GM12878 (cell line): ENCODE data around the gene NHERF2. TPM values are rescaled to one million over a fixed set of nuclear protein-coding genes. Genes with fewer than 3 reads are reported as not detected.

Source experiments
- ATAC-seq: fragments of 200-7000 bp; cut with Tn5 transposase; 3 replicates; pipeline ENCODE4 v1.9.1; 2020; ENCODE audit warnings: mild to moderate bottlenecking, moderate library complexity
- BruUV-seq: library from RNA; stranded (reverse); fragments of 400-500 nt; replicated peaks from 2 replicates; lab custom pipeline; 2021; lab: Mats Ljungman, UMichigan
- CTCF ChIA-PET: fragments of 300-600 bp; sonication (Branson Sonifier 250); formaldehyde crosslinking; extraction: SDS; loops from one replicate; lab custom pipeline; 2021; ENCODE audit warnings: inconsistent platforms; lab: Yijun Ruan, JAX
- POLR2A ChIA-PET: fragments of 350-600 bp; formaldehyde crosslinking; extraction: SDS; loops from one replicate; lab custom pipeline; 2021; ENCODE audit warnings: inconsistent platforms; lab: Charles Lee
- RAD21 ChIA-PET: fragments of 300-600 bp; sonication (Branson Sonifier 250); formaldehyde crosslinking; loops from one replicate; lab custom pipeline; 2023; ENCODE audit warnings: antibody characterized with exemption; ENCODE audit not compliant: unreplicated experiment; lab: Charles Lee
- SMC1A ChIA-PET: fragments of 300-600 bp; sonication (Branson Sonifier 250); formaldehyde crosslinking; loops from one replicate; lab custom pipeline; 2023; ENCODE audit not compliant: unreplicated experiment, uncharacterized antibody; lab: Charles Lee
- DNase-seq: peaks from one replicate; pipeline ENCODE4 v3.0.0-alpha.2; 2011; ENCODE audit warnings: low read depth, low spot score
- FAIRE-seq: peaks from 3 replicates; lab custom pipeline; 2011; peaks lifted over from hg19 to GRCh38; lab: Jason Lieb, UNC
- H2AFZ ChIP-seq: 2 replicates; pipeline ENCODE4 v1.6.0; 2011; ENCODE audit warnings: low read depth, low read length, control low read depth; ENCODE audit not compliant: control insufficient read depth
- H3K27ac ChIP-seq: 2 replicates; pipeline ENCODE4 v1.5.1; 2011; ENCODE audit warnings: control low read depth; ENCODE audit not compliant: control insufficient read depth, insufficient read depth
- H3K27me3 ChIP-seq, 2 experiments: replicated peaks in 1 of 2; 2 replicates each; pipeline versions ENCODE4 v1.6.0 to v1.6.1; 2011; ENCODE audit warnings: low read length in 1 of 2; ENCODE audit not compliant: control insufficient read depth in 2 of 2, insufficient read depth in 2 of 2
- H3K36me3 ChIP-seq, 2 experiments: 2 replicates each; pipeline ENCODE4 v1.5.1; 2011; ENCODE audit warnings: low read length in 1 of 2; ENCODE audit not compliant: control insufficient read depth in 2 of 2, insufficient read depth in 2 of 2
- H3K4me1 ChIP-seq: 2 replicates; pipeline ENCODE4 v1.6.1; 2011; ENCODE audit warnings: mild to moderate bottlenecking, low read length, moderate library complexity, mixed read lengths; ENCODE audit not compliant: control insufficient read depth, insufficient read depth
- H3K4me2 ChIP-seq: 2 replicates; pipeline ENCODE4 v1.6.0; 2011; ENCODE audit warnings: control low read depth; ENCODE audit not compliant: control insufficient read depth, insufficient read depth
- H3K4me3 ChIP-seq: fragments of 200-600 bp; sonication (generic); 2 replicates; pipeline ENCODE4 v1.5.1; 2016
- H3K79me2 ChIP-seq: 2 replicates; pipeline ENCODE4 v1.6.0; 2011; ENCODE audit warnings: low read length; ENCODE audit not compliant: control insufficient read depth, insufficient read depth
- H3K9ac ChIP-seq: 2 replicates; pipeline ENCODE4 v1.8.0; 2011; ENCODE audit warnings: low read length, control low read depth, mixed read lengths; ENCODE audit not compliant: control insufficient read depth, insufficient read depth
- H3K9me3 ChIP-seq: replicated peaks from 3 replicates; pipeline ENCODE4 v1.5.1; 2011; ENCODE audit warnings: mild to moderate bottlenecking, low read length; ENCODE audit not compliant: control insufficient read depth, insufficient read depth
- H4K20me1 ChIP-seq: 2 replicates; pipeline ENCODE4 v1.6.0; 2011; ENCODE audit not compliant: control insufficient read depth, insufficient read depth
- BACH1 ChIP-seq: fragments of 450-650 bp; IDR thresholded peaks from 2 replicates; pipeline ENCODE4 v1.6.1; 2017; ENCODE audit warnings: mild to moderate bottlenecking, borderline replicate concordance
- CBFB ChIP-seq: IDR thresholded peaks from 2 replicates; pipeline ENCODE4 v1.6.1; 2016; ENCODE audit warnings: antibody characterized with exemption, low read depth
- CREB1 ChIP-seq: IDR thresholded peaks from 2 replicates; pipeline ENCODE4 v1.6.1; 2012; ENCODE audit warnings: low read depth, mild to moderate bottlenecking, inconsistent platforms
- CREM ChIP-seq: IDR thresholded peaks from 2 replicates; pipeline ENCODE4 v1.6.1; 2014; ENCODE audit warnings: antibody characterized with exemption, low read depth
- CTCF ChIP-seq, 3 experiments: IDR thresholded peaks in 2 of 3; conservative IDR thresholded peaks in 1 of 3; 2 replicates each; pipeline ENCODE4 v1.5.1; 2011; ENCODE audit warnings: low read depth in 3 of 3, low read length in 3 of 3, mild to moderate bottlenecking in 3 of 3, control low read depth in 2 of 3, moderate library complexity in 2 of 3, inconsistent platforms in 1 of 3, mixed read lengths in 1 of 3; ENCODE audit not compliant: control insufficient read depth in 2 of 3, insufficient read depth in 1 of 3; ENCODE audit errors: extremely low read depth in 1 of 3
- ELK1 ChIP-seq: IDR thresholded peaks from 2 replicates; pipeline ENCODE4 v1.6.1; 2012; ENCODE audit warnings: low read depth, low read length, improper control_type of control experiment
- MTA2 ChIP-seq: fragments of 450-650 bp; IDR thresholded peaks from 2 replicates; pipeline ENCODE4 v1.6.1; 2016; ENCODE audit warnings: low read depth, mild to moderate bottlenecking, moderate library complexity
- NBN ChIP-seq: fragments of 450-650 bp; IDR thresholded peaks from 2 replicates; pipeline ENCODE4 v1.6.1; 2016
- NFIC ChIP-seq: IDR thresholded peaks from 2 replicates; pipeline ENCODE4 v1.6.1; 2012; ENCODE audit warnings: low read depth, mild to moderate bottlenecking, inconsistent platforms, low read length, moderate library complexity
- POLR2A ChIP-seq: IDR thresholded peaks from 2 replicates; pipeline ENCODE4 v1.6.1; 2011; ENCODE audit warnings: low read depth, mild to moderate bottlenecking, low read length
- RCOR1 ChIP-seq: conservative IDR thresholded peaks from 2 replicates; pipeline ENCODE4 v1.6.1; 2012; ENCODE audit warnings: low read depth, low read length, improper control_type of control experiment
- YBX1 ChIP-seq: fragments of 450-650 bp; IDR thresholded peaks from 2 replicates; pipeline ENCODE4 v1.6.1; 2016; ENCODE audit warnings: antibody characterized with exemption
- YY1 ChIP-seq: IDR thresholded peaks from 2 replicates; pipeline ENCODE4 v1.6.1; 2011; ENCODE audit warnings: low read depth, mild to moderate bottlenecking, low read length
- ZBED1 ChIP-seq: IDR thresholded peaks from 2 replicates; pipeline ENCODE4 v1.6.1; 2016; ENCODE audit warnings: borderline replicate concordance
- ZBTB11 ChIP-seq: fragments of 450-650 bp; formaldehyde crosslinking; IDR thresholded peaks from 2 replicates; pipeline ENCODE4 v1.5.0; 2022; ENCODE audit warnings: mild to moderate bottlenecking, missing genetic modification characterization
- WGBS: methylation state at CpG from one replicate; pipeline ENCODE4 v1.1.6; 2016; ENCODE audit warnings: low lambda C conversion rate; ENCODE audit not compliant: insufficient replicate concordance, insufficient coverage; ENCODE audit errors: missing lambda C conversion rate; 5-methylcytosine and 5-hydroxymethylcytosine counted together
- in situ Hi-C: fragments of 300-500 bp; cut with MboI; formaldehyde crosslinking; loops from 9 replicates; pipeline ENCODE4 v1.14.3; 2018; ENCODE audit warnings: mixed read lengths
- intact Hi-C: fragments of 100-400 bp; cut with micrococcal nuclease; formaldehyde crosslinking; loops from one replicate; pipeline ENCODE4 v1.14.2; 2022; ENCODE audit not compliant: unreplicated experiment
- polyA plus RNA-seq, 11 experiments: library from polyadenylated mRNA; depleted of rRNA in 4 of 11; unstranded in 6 of 11; stranded (reverse) in 5 of 11; fragments of >200 nt; fragmentation: Nextera tagmentation in 4 of 11; fragmentation: Illumina TruSeq in 1 of 11; extraction: Ambion mirVana in 4 of 11; extraction: Trizol in 1 of 11; gene quantifications; 1 replicate in 1 of 11; 2 replicates in 10 of 11; pipeline versions ENCODE4 v1.2.1 to v1.2.3, GENCODE V29; 2011 to 2016; ENCODE audit warnings: inconsistent platforms in 2 of 11, missing spikeins in 2 of 11, low read depth in 1 of 11
- total RNA-seq, 4 experiments: library from RNA; depleted of rRNA in 3 of 4; stranded (reverse); fragments of >200 nt in 3 of 4; fragmentation: Illumina TruSeq in 1 of 4; extraction: Trizol in 1 of 4; gene quantifications; 2 replicates each; pipeline versions ENCODE4 v1.2.1 to v1.2.3, GENCODE V29; 2013 to 2021
- TF ChIP-seq, protein P1 (sequence below): fragments of 450-650 bp; IDR thresholded peaks from 2 replicates; pipeline ENCODE4 v1.6.1; 2017; ENCODE audit warnings: mild to moderate bottlenecking

NHERF2 gene
- total and polyA plus RNA-seq, 10 of the 15 experiments (the other 5 are each of a cell fraction or from before 2014, with no cell fraction given): 0.05 to 0.31 (median 0.08) TPM; not detected in 4

DNA sequence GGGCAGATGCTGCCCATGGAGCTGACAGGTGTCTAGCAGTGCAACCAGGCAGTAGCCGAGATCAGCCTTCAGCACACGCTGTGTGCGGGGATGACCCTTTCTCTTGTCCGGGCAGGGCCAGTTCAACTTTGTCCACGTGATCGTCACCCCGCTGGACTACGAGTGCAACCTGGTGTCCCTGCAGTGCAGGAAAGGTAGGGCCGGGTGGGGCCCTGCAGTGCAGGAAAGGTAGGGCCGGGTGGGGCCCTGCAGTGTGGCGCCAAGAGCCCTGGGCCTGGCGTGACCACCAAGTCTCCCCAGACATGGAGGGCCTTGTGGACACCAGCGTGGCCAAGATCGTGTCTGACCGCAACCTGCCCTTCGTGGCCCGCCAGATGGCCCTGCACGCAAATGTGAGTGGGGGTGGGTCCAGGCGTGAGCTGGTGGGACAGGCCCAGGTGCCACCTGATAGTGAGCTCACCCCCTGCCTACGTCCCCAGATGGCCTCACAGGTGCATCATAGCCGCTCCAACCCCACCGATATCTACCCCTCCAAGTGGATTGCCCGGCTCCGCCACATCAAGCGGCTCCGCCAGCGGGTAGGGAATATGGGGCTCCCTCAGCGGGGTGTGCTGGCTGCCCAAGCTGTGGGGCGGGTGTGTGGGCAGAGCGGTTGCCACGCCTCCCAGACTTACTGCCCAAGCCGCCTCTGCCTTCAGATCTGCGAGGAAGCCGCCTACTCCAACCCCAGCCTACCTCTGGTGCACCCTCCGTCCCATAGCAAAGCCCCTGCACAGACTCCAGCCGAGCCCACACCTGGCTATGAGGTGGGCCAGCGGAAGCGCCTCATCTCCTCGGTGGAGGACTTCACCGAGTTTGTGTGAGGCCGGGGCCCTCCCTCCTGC, 61.3 kb downstream of the NHERF2 start:
- no peaks in the 10 kb centered on the region for H4K20me1 ChIP-seq
- peaks cover 0 to 6% of the 10 kb centered on the region in 2 experiments; a peak in 3 of 4 replicates for H3K36me3 ChIP-seq
- no TSS peak for BruUV-seq
- no peak overlapping the region for H3K4me3 ChIP-seq
- in situ Hi-C loops (loop anchor here (10.0 kb wide), 1 partner anchor 57 kb away; the partner anchor contains the start of gene RAB26), intact Hi-C loops (no loop called here)
- SMC1A ChIA-PET: no interaction called here
- FAIRE-seq: no peak
- H3K9me3 ChIP-seq: no peaks in the 10 kb centered on the region
- H3K4me1 ChIP-seq: no peaks in the 10 kb centered on the region
- ATAC-seq: no peak
- no peak for TF ChIP-seq POLR2A
- no peak for TF ChIP-seq ZBED1
- no peak for TF ChIP-seq RCOR1
- TF ChIP-seq MTA2: no peak
- no peak for TF ChIP-seq YBX1
- TF ChIP-seq ELK1: no peak
- TF ChIP-seq CBFB: no peak
- no peak for TF ChIP-seq CREB1
- TF ChIP-seq, protein P1, sequence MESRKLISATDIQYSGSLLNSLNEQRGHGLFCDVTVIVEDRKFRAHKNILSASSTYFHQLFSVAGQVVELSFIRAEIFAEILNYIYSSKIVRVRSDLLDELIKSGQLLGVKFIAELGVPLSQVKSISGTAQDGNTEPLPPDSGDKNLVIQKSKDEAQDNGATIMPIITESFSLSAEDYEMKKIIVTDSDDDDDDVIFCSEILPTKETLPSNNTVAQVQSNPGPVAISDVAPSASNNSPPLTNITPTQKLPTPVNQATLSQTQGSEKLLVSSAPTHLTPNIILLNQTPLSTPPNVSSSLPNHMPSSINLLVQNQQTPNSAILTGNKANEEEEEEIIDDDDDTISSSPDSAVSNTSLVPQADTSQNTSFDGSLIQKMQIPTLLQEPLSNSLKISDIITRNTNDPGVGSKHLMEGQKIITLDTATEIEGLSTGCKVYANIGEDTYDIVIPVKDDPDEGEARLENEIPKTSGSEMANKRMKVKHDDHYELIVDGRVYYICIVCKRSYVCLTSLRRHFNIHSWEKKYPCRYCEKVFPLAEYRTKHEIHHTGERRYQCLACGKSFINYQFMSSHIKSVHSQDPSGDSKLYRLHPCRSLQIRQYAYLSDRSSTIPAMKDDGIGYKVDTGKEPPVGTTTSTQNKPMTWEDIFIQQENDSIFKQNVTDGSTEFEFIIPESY: no peak
- no peak for TF ChIP-seq NFIC
- TF ChIP-seq BACH1: no peak
- TF ChIP-seq NBN: no peak
- no peak for TF ChIP-seq CTCF (IDR thresholded peaks at IDR 0.05 in 2 of 3, conservative IDR thresholded peaks at IDR 0.05 in 1 of 3; ENCODE audit: control insufficient read depth in 2 of 3, extremely low read depth in 1 of 3, insufficient read depth in 1 of 3, low read depth in 3 of 3, low read length in 3 of 3)
- no peak for TF ChIP-seq ZBTB11 (CRISPR knock-in tag)
- no peak for TF ChIP-seq YY1
- TF ChIP-seq CREM: no peak
- CTCF ChIA-PET: interaction anchor here (1.1 kb wide), 1 partner anchor 65 kb away, joined by 3 read pairs; no protein-coding TSS in a partner anchor
- no peak for DNase-seq
- H3K27ac ChIP-seq: no peak overlapping the region
- no peak overlapping the region for H3K9ac ChIP-seq
- no peaks in the 10 kb centered on the region for H3K27me3 ChIP-seq
- no peaks in the 10 kb centered on the region for H3K79me2 ChIP-seq
- POLR2A ChIA-PET: no interaction called here
- no peak overlapping the region for H3K4me2 ChIP-seq
- WGBS: 81% methylated on average over 40 of the region's 41 CpGs
- H2AFZ ChIP-seq: no peak overlapping the region
- RAD21 ChIA-PET: no interaction called here
